GM21526 (cell line): ENCODE measurements around the gene SLC38A6.

Source experiments
- ATAC-seq: cut with Tn5 transposase; IDR thresholded peaks from one replicate; pipeline ENCODE4 v1.9.1; 2021; ENCODE audit warnings: moderate library complexity; ENCODE audit not compliant: unreplicated experiment, low FRiP score

SLC38A6 gene

DNA sequence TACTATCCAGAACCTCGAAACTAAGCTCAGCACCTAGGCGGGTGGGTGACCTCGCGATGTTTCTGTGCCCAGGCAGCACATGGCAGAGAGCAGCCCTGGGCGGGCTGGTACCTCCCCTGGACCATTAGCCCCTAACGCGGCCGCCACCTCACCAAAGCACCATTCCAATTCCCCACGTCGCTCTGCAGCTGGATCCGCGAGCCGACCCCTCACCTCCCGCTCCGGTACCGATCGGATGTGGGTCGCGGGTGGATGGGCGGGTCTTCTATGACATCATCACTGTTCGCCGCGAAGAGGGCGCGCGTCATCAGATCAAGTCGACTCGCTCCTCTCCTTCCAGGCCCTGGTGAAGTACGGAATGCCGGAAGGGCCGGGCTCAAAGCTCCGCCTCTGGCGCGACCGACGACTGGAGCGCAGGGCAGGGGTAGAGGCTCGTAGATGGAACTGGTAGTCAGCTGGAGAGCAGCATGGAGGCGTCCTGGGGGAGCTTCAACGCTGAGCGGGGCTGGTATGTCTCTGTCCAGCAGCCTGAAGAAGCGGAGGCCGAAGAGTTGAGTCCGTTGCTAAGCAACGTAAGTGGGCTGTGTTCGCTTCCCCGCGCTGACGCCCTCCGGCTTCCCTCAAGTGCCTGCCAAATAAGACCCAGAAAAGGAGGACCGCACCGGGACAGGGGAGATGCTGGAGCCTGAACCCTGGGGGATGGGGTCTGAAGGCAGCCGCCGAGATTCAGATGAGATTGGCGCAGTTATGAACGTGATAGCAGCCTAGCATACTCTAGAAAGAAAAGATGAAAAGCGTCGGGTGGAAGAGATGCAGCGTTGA lies at the start of gene SLC38A6, which contains the start of gene TRMT5:
Gene SLC38A6 (plus strand): TSS at position 435 of the 822 bp plus-strand sequence. CDS start 33 bp downstream, at position 468.
Gene TRMT5 (minus strand): TSS at position 269 of the 822 bp plus-strand sequence. CDS start 106 bp downstream, at position 163.
- peak; percentile 79 for ATAC-seq

GRCh38 chr14:60933920-60934655 lies 47.0 kb upstream of the SLC38A6 start:
- no peak for ATAC-seq

DNA sequence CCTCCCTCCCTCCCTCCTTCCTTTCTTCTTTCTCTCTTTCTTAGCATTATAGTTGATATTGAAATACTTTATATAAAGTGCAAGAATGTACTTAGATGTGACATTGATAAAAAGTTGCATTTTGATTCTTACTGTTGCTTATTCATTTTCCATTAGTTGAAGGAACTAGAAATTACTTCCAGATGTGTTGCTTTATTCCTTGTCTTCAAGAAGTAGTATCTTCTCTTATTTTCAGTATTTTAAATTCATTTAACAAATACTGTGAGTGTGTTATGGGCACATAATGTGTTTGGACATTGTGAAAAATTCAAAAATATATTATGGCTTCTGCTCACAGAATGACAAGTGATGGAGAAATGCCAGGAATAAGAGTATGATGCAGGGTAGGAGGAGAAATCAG lies 45.7 kb upstream of the SLC38A6 start:
- ATAC-seq, result no peak

DNA sequence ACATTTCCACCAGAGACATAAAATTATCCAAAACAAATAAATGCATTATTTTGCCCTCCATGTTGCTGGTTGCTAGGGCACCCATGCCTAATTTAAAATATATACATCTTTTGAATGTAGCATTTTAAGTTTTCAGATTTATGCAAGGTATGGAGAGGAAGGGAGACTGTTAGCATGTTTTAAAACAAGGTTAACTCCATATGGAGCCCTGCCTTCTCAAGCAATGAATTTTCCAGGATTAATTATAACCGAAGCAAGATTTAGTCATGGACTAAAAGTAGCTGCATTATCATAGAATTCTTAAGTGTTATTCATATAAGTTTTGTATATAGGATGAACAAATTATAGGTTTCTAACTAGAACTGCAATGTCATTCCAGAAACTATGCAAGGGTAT lies 37.4 kb upstream of the SLC38A6 start:
- ATAC-seq, result no peak

GRCh38 chr14:60944204-60944603 lies 36.8 kb upstream of the SLC38A6 start:
- no peak for ATAC-seq

DNA sequence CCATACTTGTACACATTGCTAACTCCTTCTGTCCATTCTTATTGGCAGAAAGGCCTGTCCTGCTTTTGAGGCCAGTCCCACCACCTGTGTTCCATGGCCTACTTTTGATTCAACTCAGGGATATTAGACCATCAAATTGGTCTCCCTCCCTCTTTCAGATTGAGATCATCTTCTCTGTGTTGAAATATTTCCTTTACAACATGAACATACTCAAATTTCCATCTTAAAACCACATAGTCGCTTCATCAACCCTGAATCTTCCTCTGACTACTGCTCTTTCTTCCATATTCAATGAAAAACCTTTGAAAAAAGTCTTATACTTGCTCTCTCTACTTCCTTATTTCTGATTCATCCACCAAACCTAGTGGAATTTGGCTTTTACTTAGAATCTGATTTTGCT lies 35.1 kb upstream of the SLC38A6 start:
- ATAC-seq, result no peak

- ATAC-seq, result no peak
These were observed 34.3 kb upstream of the SLC38A6 start for GRCh38 chr14:60946773-60947172.

- no peak for ATAC-seq
These were observed 29.1 kb upstream of the SLC38A6 start for GRCh38 chr14:60951776-60952435.

DNA sequence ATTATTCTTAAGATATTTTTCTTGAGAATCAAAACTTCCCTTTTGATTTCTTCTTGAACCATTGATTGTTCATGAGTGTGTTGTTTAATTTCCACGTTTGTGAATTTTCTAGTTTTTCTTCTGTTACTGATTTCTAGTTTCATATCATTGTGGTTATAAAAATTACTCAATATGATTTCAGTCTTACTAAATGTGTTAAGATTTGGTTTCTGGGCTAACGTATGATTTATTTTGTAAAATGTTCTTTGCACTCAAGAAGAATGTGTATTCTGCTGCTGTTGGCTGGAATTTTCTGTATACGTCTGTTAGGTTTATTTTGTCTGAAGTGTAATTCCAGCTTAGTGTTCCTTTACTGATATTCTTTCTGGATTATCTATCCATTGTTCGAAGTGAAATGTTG lies 24.8 kb upstream of the SLC38A6 start:
- ATAC-seq, result no peak

DNA sequence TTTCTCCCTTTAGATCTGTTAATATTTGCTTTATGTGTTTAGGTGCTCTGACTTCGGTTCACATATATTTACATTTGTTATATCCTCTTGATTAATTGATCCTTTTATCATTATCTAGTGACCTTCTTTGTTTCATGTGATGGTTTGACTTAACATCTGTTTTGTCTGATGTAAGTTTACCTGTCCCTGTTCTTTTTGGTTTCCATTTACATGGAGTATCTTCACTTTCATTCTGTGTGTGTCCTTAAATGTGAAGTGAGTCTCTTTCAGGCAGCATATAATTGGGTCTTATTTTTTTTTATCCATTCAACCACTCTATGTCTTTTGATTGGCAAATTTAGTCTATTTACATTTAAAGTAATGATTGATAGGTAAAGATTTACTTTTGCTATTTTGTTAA lies 24.4 kb upstream of the SLC38A6 start:
- no peak for ATAC-seq

DNA sequence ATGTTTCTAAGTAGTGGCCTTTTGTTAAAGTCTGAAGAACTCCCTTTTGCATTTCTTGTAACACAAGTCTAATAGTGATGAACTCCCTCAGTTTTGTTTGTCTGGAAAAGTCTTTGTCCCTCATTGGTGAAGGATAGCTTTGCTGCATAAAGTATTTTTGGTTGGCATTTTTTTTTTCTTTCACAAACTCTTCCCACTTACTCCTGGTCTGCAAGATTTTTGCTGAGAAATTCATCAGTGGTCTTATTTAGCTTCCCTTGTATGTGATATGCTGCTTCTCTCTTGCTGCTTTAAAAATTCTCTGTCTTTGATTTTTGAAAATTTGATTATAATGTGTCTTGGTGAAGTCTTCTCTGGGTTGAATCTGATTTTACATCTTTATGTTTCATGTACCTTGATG lies 22.9 kb upstream of the SLC38A6 start:
- no peak for ATAC-seq

GRCh38 chr14:60963761-60964160 lies 17.3 kb upstream of the SLC38A6 start:
- no peak for ATAC-seq

- ATAC-seq, result no peak
These were observed 16.1 kb upstream of the SLC38A6 start for GRCh38 chr14:60964904-60965303.

DNA sequence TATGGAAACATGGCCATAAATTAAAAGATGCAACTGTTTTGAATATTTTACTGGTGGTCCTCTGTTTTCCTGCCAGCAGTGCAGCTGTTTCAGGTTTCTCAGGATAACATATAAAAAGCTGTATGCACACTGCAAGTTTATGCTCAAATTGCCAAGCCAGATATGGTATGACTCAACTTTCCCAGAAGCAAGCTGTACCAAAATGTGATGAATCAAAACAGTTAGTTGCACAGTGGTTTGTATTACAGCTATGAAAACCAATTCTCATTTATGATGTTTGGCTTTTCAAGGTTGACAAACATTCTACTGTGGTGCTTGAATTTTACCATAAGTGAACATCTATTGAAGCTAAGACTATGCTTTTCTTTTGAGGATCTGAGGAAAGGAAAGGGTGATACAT lies 15.6 kb upstream of the SLC38A6 start:
- ATAC-seq, result no peak

- ATAC-seq, result no peak
These were observed 12.9 kb upstream of the SLC38A6 start for GRCh38 chr14:60968099-60968498.

- no peak for ATAC-seq
These were observed 12.4 kb upstream of the SLC38A6 start for GRCh38 chr14:60968671-60969070.

GRCh38 chr14:60970146-60970545 lies 10.9 kb upstream of the SLC38A6 start:
- ATAC-seq, result no peak

GRCh38 chr14:60971271-60971670 lies 9.8 kb upstream of the SLC38A6 start:
- ATAC-seq, result no peak

GRCh38 chr14:60972295-60972694 lies 8.8 kb upstream of the SLC38A6 start:
- no peak for ATAC-seq

GRCh38 chr14:60973070-60973469 lies 8.0 kb upstream of the SLC38A6 start:
- ATAC-seq, result no peak

DNA sequence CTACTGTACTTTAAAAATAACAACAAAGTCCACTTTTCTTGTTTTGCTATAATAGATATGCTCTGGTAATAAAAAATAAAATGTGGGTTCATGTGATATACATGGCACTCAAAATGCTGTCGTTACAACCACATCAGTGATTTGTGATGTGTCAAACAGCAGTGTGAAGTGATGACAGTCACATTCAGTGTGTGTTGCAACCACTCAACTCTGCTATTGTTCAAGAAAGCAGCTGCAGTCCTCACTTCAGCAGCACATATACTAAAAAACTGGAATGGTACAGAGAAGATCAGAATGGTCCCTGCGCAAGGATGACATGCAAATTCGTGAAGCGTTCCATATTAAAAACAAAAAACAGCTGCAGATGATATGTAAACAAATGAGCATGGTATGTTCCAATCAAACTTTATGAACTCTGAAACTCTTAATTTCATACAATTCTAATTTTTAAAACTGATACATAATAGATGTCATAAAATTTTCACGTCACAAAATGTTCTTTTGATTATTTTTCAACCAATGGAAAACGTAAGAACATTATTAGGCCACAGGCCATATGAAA lies 6.9 kb upstream of the SLC38A6 start:
- ATAC-seq, result no peak
